Measurements from ENCODE around the gene LARGE1. TPM values are rescaled to one million over a fixed set of nuclear protein-coding genes. Genes with fewer than 3 reads are reported as not detected.

Gene LARGE1
- total and polyA plus RNA-seq, 2 of the 13 experiments (the other 11 are each of a cell fraction or from before 2014, with no cell fraction given) = 8.4 to 11.0 TPM

- no peaks in the 10 kb centered on the region for H3K27me3 ChIP-seq (ENCODE audit: control insufficient read depth in 1 of 2, insufficient read depth in 2 of 2, low read length in 2 of 2)
- H4K20me1 ChIP-seq (ENCODE audit: insufficient read depth, low read length) = no peaks in the 10 kb centered on the region; the same call in 1 of the 2 replicates
- intact Hi-C loops (cut with micrococcal nuclease; ENCODE audit: unreplicated experiment) (no loop called here), in situ Hi-C loops (cut with HindIII; ENCODE audit: extremely low pct_ligation_motif_present, low pct_unique_long_range_greater_than_20kb) (no loop called here)
- H3K4me2 ChIP-seq (ENCODE audit: low read depth, low read length) = peak overlapping the region; percentile 28
- H3K4me1 ChIP-seq (ENCODE audit: insufficient read depth, low read length) = peaks cover 26% of the 10 kb centered on the region
- CTCF ChIA-PET (ENCODE audit: low intra/inter-chr PET ratio, low total read pairs) = no interaction called here
- H3K9me3 ChIP-seq (ENCODE audit: low read length) = no peaks in the 10 kb centered on the region
- H3K36me3 ChIP-seq (replicated peaks in 1 of 2; ENCODE audit: control insufficient read depth in 1 of 2, insufficient read depth in 2 of 2, low read length in 2 of 2) = no peaks in the 10 kb centered on the region
- peaks cover 14% of the 10 kb centered on the region for H3K79me2 ChIP-seq (ENCODE audit: insufficient read depth, low read length)
- no peak overlapping the region for H3K4me3 ChIP-seq (replicated peaks in 1 of 3; ENCODE audit: insufficient read depth in 1 of 3, low read depth in 2 of 3, low read length in 3 of 3)
- POLR2A ChIA-PET = no interaction called here
- H2AFZ ChIP-seq (ENCODE audit: low read length) = no peak overlapping the region
- FAIRE-seq (peak; percentile 43), ATAC-seq (no peak), DNase-seq (ENCODE audit: low spot score) (no peak)
- WGBS (ENCODE audit: low lambda C conversion rate) = 34% methylated on average over 5 of the region's 7 CpGs
- BruUV-seq (replicated peaks) = no TSS peak
- H3K9ac ChIP-seq (ENCODE audit: insufficient read depth, low read depth, low read length) = no peak overlapping the region
- no peak overlapping the region for H3K27ac ChIP-seq (ENCODE audit: extremely low read length, insufficient read depth, low read length)
- TF ChIP-seq ZNF274 (CRISPR knock-in tag; IDR thresholded peaks at IDR 0.05) (no peak), ATF7-NPFF (CRISPR knock-in tag; IDR thresholded peaks at IDR 0.05; ENCODE audit: low read depth) (no peak), PHF5A (CRISPR knock-in tag; IDR thresholded peaks at IDR 0.05; ENCODE audit: low read depth, unreplicated experiment) (no peak)
Observed at GRCh38 chr22:33893512-33893911, 26.8 kb downstream of the LARGE1 start.

- ChIA-PET POLR2A (no interaction called here), CTCF (ENCODE audit: low intra/inter-chr PET ratio, low total read pairs) (no interaction called here)
- FAIRE-seq = no peak
- no peak overlapping the region for H2AFZ ChIP-seq (ENCODE audit: low read length)
- intact Hi-C loops (cut with micrococcal nuclease; ENCODE audit: unreplicated experiment) (no loop called here), in situ Hi-C loops (cut with HindIII; ENCODE audit: extremely low pct_ligation_motif_present, low pct_unique_long_range_greater_than_20kb) (no loop called here)
- peaks cover 14% of the 10 kb centered on the region for H3K79me2 ChIP-seq (ENCODE audit: insufficient read depth, low read length)
- H3K27me3 ChIP-seq (ENCODE audit: control insufficient read depth in 1 of 2, insufficient read depth in 2 of 2, low read length in 2 of 2) = no peaks in the 10 kb centered on the region
- no peak for DNase-seq (ENCODE audit: low spot score)
- BruUV-seq (replicated peaks) = no TSS peak
- no peaks in the 10 kb centered on the region for H3K36me3 ChIP-seq (replicated peaks in 1 of 2; ENCODE audit: control insufficient read depth in 1 of 2, insufficient read depth in 2 of 2, low read length in 2 of 2)
- H3K9ac ChIP-seq (ENCODE audit: insufficient read depth, low read depth, low read length) = no peak overlapping the region
- no peak overlapping the region for H3K27ac ChIP-seq (ENCODE audit: extremely low read length, insufficient read depth, low read length)
- ATAC-seq = no peak
- H3K4me2 ChIP-seq (ENCODE audit: low read depth, low read length) = no peak overlapping the region
- peaks cover 26% of the 10 kb centered on the region for H3K4me1 ChIP-seq (ENCODE audit: insufficient read depth, low read length)
- H4K20me1 ChIP-seq (ENCODE audit: insufficient read depth, low read length) = no peaks in the 10 kb centered on the region; the same call in 1 of the 2 replicates
- no peaks in the 10 kb centered on the region for H3K9me3 ChIP-seq (ENCODE audit: low read length)
- H3K4me3 ChIP-seq (replicated peaks in 1 of 3; ENCODE audit: insufficient read depth in 1 of 3, low read depth in 2 of 3, low read length in 3 of 3) = no peak overlapping the region
- 94% methylated on average over 7 of the region's 7 CpGs for WGBS (ENCODE audit: low lambda C conversion rate)
- no peak for TF ChIP-seq HINFP (CRISPR knock-in tag; IDR thresholded peaks at IDR 0.05; ENCODE audit: low read depth)
- no peak for TF ChIP-seq POLR2G (IDR thresholded peaks at IDR 0.05; ENCODE audit: low read depth, low read length)
- no peak for TF ChIP-seq ZFX (CRISPR knock-in tag; IDR thresholded peaks at IDR 0.05; ENCODE audit: low read depth)
- TF ChIP-seq ZNF678 (CRISPR knock-in tag; IDR thresholded peaks at IDR 0.05) = no peak
- TF ChIP-seq TCF7 (IDR thresholded peaks at IDR 0.05; ENCODE audit: low read depth) = no peak
- TF ChIP-seq ZNF362 (CRISPR knock-in tag; IDR thresholded peaks at IDR 0.05; ENCODE audit: borderline replicate concordance) = no peak
- TF ChIP-seq ZNF879 (CRISPR knock-in tag; IDR thresholded peaks at IDR 0.05) = no peak
- TF ChIP-seq RFX3 (CRISPR knock-in tag; IDR thresholded peaks at IDR 0.05) = no peak
- no peak for TF ChIP-seq KLF6 (CRISPR knock-in tag; IDR thresholded peaks at IDR 0.05)
- no peak for TF ChIP-seq NR2F6 (IDR thresholded peaks at IDR 0.05)
- no peak for TF ChIP-seq NR2F6 (CRISPR knock-in tag; IDR thresholded peaks at IDR 0.05)
- no peak for TF ChIP-seq IKZF4 (CRISPR knock-in tag; IDR thresholded peaks at IDR 0.05; ENCODE audit: borderline replicate concordance, low read depth, not compliant biosample characterization)
- TF ChIP-seq MAFK (conservative IDR thresholded peaks at IDR 0.05 in 1 of 2, IDR thresholded peaks at IDR 0.05 in 1 of 2; ENCODE audit: low read length in 2 of 2) = no peak
- no peak for TF ChIP-seq ZNF570 (CRISPR knock-in tag; IDR thresholded peaks at IDR 0.05; ENCODE audit: borderline replicate concordance)
Observed at GRCh38 chr22:33891992-33892391, 28.3 kb downstream of the LARGE1 start.
